Pancreas (tissue), 10 donors: Measurements from ENCODE around the gene RNF40. TPM values are rescaled to one million over a fixed set of nuclear protein-coding genes. Genes with fewer than 3 reads are reported as not detected.

Source experiments
- ATAC-seq, 4 donors: fragments of 200-7000 bp; cut with Tn5 transposase; one replicate each; pipeline versions ENCODE4 v1.8.0 to v1.9.1; 2020; ENCODE audit warnings: mild to moderate bottlenecking in 4 of 4, moderate library complexity in 4 of 4
- DNase-seq, 6 donors: peaks; one replicate each; pipeline ENCODE4 v3.0.0-alpha.2; 2020
- FAIRE-seq: peaks from 2 replicates; lab custom pipeline; 2012; peaks lifted over from hg19 to GRCh38; lab: Jason Lieb, UNC
- H3K27ac ChIP-seq, 4 donors: fragments of 200-600 bp; sonication (generic); 1 replicate in 3 of 4; 2 replicates in 1 of 4; pipeline versions ENCODE4 v1.5.0 to v1.8.0; 2020
- H3K27me3 ChIP-seq, 4 donors: fragments of 200-600 bp; one replicate each; pipeline ENCODE4 v1.8.0; 2021
- H3K36me3 ChIP-seq, 3 donors: fragments of 200-600 bp; sonication (generic) in 1 of 3; one replicate each; pipeline versions ENCODE4 v1.5.0 to v1.8.0; 2020 to 2021
- H3K4me1 ChIP-seq, 3 donors: fragments of 200-600 bp; one replicate each; pipeline ENCODE4 v1.8.0; 2021
- H3K4me3 ChIP-seq, 4 donors: fragments of 200-600 bp; sonication (generic) in 2 of 4; one replicate each; pipeline versions ENCODE4 v1.5.0 to v1.8.0; 2020 to 2021
- H3K9me3 ChIP-seq, 4 donors: fragments of 200-600 bp; one replicate each; pipeline ENCODE4 v1.8.0; 2021
- WGBS, 2 donors: extraction: QIAGEN DNeasy Blood & Tissue Kit; methylation state at CpG; one replicate each; pipeline ENCODE4 v1.1.7; 2013; 5-methylcytosine and 5-hydroxymethylcytosine counted together
- intact Hi-C, 3 donors: fragments of 100-400 bp; cut with DNase I; formaldehyde crosslinking; loops; one replicate each; pipeline versions ENCODE4 v1.11.1 to v1.14.2; 2022
- polyA plus RNA-seq, 2 donors: library from polyadenylated mRNA; stranded (reverse); fragments of 200-250 nt; gene quantifications; one replicate each; pipeline ENCODE4 v1.2.3, GENCODE V29; 2013
- total RNA-seq, 6 donors: library from RNA; stranded (reverse); fragmentation: NEBNext Ultra II Directional in 4 of 6; extraction: Animal tissue kit (Norgen Biotek cat#: 25700) in 4 of 6; gene quantifications; one replicate each; pipeline versions ENCODE4 v1.2.1 to v1.2.4, GENCODE V29; 2021 to 2023
- TF ChIP-seq, protein P1 (sequence below), 4 donors: fragments of 200-600 bp; sonication (generic) in 3 of 4; IDR thresholded peaks; one replicate each; pipeline versions ENCODE4 v1.5.0 to v1.8.0; 2021; ENCODE audit warnings: antibody characterized with exemption in 4 of 4
- donor health status: healthy with polysubstance abuse.
- donor health status: DM: no; HTN: no; CAD: no; lungs with moderate emphysema.
- donor health status: DM: no; HTN: no; CAD: no.
- donor health status: control.
- donor health status: control.
- donor health status: Bipolar disorder and iron deficiency.
- donor health status: DM: yes; HTN: yes; CAD: no.
- donor health status: DM: no; HTN: no; CAD: no.
- donor health status: DM: no; HTN: no; CAD: no.
- donor health status: DM: yes; HTN: yes; CAD: no.

The RNF40 gene
- total and polyA plus RNA-seq, 8 donors = 37.7 to 68.4 (median 42.5) TPM

DNA sequence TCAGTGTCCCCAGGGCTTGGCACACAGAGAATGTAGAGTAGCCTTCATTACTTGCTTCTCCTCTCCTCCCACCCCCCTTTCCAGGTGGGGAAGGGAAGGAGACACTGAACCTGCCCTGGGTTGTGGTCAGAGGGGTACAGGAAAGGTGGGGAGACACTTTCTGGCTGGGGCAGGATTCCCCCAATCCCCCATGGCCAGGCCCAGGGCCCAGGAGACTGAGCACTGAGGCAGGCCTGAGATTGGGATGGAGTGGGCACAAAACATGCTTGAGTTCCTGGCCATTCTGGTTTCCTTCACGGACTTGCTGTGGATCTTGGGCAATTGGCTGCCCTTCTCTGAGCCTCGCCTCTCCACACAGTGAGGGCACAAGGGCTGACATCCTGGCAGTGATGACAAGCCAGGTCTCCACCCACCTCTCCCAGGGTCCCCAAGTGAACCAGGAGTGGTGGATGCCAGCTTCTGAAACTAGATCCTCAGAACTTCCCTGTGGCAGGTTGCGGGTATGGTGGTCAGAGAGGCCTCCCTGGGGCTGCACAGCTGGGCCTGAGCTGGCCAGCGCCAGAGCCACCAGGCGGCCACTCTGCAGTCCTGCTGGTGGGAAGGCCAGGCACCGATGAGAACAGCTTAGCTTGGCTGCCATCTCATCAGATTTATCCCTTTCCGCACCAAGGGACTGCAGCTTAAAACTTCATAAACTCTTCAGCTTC, 15.6 kb downstream of the RNF40 start:
- H3K27ac ChIP-seq = no peak overlapping the region
- no peak for ATAC-seq
- 86 to 88% methylated on average over 7 of the region's 7 CpGs for WGBS, 2 donors
- peak in 1 of 6 donors; percentile 16 for DNase-seq
- intact Hi-C loops = no loop called here
- H3K4me1 ChIP-seq = peaks cover 0 to 8% (median 5%) of the 10 kb centered on the region in 3 donors
- H3K27me3 ChIP-seq = no peaks in the 10 kb centered on the region
- no peaks in the 10 kb centered on the region for H3K9me3 ChIP-seq
- H3K4me3 ChIP-seq = no peak overlapping the region
- TF ChIP-seq, protein P1, sequence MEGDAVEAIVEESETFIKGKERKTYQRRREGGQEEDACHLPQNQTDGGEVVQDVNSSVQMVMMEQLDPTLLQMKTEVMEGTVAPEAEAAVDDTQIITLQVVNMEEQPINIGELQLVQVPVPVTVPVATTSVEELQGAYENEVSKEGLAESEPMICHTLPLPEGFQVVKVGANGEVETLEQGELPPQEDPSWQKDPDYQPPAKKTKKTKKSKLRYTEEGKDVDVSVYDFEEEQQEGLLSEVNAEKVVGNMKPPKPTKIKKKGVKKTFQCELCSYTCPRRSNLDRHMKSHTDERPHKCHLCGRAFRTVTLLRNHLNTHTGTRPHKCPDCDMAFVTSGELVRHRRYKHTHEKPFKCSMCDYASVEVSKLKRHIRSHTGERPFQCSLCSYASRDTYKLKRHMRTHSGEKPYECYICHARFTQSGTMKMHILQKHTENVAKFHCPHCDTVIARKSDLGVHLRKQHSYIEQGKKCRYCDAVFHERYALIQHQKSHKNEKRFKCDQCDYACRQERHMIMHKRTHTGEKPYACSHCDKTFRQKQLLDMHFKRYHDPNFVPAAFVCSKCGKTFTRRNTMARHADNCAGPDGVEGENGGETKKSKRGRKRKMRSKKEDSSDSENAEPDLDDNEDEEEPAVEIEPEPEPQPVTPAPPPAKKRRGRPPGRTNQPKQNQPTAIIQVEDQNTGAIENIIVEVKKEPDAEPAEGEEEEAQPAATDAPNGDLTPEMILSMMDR (IDR thresholded peaks at IDR 0.05) = no peak
- peaks cover 0 to 11% (median 6%) of the 10 kb centered on the region in 3 donors for H3K36me3 ChIP-seq
- FAIRE-seq = no peak

DNA sequence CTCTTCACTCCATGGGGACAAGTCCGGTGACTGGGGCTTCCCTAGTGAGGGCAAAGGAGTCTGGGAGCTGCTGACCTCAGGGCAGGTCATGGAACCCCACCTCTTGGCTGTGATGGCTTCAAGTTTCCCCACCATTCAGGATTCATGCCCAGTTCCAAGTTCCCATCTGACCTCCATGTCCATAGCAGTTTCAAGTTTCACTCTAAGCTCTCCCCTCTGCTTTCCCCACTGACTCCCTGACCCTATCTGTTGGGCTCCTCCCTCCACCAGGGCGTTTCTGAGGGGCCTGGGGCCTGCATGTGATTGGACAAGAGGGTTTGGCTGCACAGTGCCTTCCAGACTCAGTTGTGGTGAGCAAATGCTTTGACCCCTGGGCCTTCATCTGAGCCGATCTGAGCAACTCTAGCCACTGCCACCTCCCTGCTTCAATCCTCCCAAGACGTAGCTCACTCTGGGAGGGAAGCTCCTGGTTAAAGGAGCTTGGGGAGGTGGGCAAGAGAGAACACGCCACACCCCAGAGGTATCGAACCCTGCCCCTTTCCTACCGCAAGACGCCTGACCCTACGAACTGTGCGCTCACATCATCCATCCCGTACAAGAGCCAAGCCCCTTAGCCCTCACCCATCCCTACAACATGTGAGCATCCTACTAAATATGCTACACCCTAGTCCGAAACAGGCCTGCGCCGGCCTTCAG, 16.6 kb downstream of the RNF40 start:
- 89% methylated on average over 14 of the region's 14 CpGs for WGBS, 2 donors

DNA sequence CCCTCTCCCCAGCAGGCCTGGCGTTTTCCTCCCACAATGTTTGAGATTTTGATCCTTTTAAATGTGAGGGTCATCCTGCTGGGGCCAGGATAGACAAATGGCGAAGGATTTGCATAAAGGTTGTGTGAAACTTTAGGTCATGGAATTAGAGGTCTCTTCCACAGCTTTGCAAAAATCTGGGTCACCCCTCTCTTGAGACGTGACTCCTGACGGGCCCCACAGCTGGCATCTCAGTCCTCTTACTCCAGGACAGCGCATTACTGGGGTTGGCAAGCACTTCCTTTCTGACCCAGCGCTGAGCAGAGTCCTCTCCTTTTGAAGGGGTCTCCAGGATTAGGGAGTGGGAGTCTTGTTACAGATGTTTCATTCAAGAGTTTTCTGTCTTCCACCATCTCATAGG, 17.5 kb downstream of the RNF40 start:
- DNase-seq (no peak), FAIRE-seq (no peak), ATAC-seq (no peak)
- H3K4me1 ChIP-seq = peaks cover 0 to 8% (median 5%) of the 10 kb centered on the region in 3 donors
- peaks cover 0 to 14% (median 6%) of the 10 kb centered on the region in 3 donors for H3K36me3 ChIP-seq
- H3K4me3 ChIP-seq = no peak overlapping the region
- 89 to 93% methylated on average over 6 of the region's 6 CpGs for WGBS, 2 donors
- intact Hi-C loops = no loop called here
- no peak overlapping the region for H3K27ac ChIP-seq
- no peaks in the 10 kb centered on the region for H3K27me3 ChIP-seq
- TF ChIP-seq, protein P1 (IDR thresholded peaks at IDR 0.05) = no peak
- H3K9me3 ChIP-seq = no peaks in the 10 kb centered on the region

More for the DNA sequence above, 16.6 kb downstream of the RNF40 start:
- TF ChIP-seq, protein P1 (IDR thresholded peaks at IDR 0.05) = no peak
- DNase-seq (peak in 1 of 6 donors; percentile 15), FAIRE-seq (no peak), ATAC-seq (no peak)
- Histone ChIP-seq H3K27me3 (no peaks in the 10 kb centered on the region), H3K36me3 (peaks cover 0 to 14% (median 6%) of the 10 kb centered on the region in 3 donors), H3K4me1 (peaks cover 0 to 8% (median 5%) of the 10 kb centered on the region in 3 donors), H3K4me3 (no peak overlapping the region), H3K27ac (no peak overlapping the region), H3K9me3 (no peaks in the 10 kb centered on the region)
- intact Hi-C loops = no loop called here

DNA sequence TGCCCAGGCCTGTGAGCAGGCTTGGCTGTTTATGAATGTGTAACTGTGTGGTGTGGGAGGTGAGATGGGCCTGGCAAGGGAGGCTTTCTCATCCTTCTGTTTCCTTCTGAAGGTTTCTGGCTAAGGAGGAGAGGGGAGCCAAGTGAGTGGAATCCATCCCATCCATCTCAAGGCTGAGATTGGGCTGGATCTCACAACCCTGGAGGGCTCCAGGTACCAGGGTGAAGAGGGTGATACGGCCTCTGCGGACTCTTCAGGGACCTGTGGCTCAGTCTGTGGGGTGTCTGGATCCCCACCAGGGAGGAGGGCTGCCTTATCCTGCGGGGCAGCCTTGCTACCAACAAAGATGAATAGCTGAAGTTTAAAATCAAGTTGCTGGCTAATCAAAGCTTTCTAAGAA, 17.9 kb downstream of the RNF40 start:
- no peak overlapping the region for H3K27ac ChIP-seq
- no peaks in the 10 kb centered on the region for H3K9me3 ChIP-seq
- H3K4me1 ChIP-seq = peaks cover 0 to 7% (median 2%) of the 10 kb centered on the region in 3 donors
- H3K36me3 ChIP-seq = peaks cover 0 to 14% (median 6%) of the 10 kb centered on the region in 3 donors
- TF ChIP-seq, protein P1 (IDR thresholded peaks at IDR 0.05) = no peak
- 84 to 94% methylated on average over 3 of the region's 3 CpGs for WGBS, 2 donors
- no peaks in the 10 kb centered on the region for H3K27me3 ChIP-seq
- DNase-seq (no peak), FAIRE-seq (no peak), ATAC-seq (no peak)
- no peak overlapping the region for H3K4me3 ChIP-seq
- intact Hi-C loops = no loop called here
